ENCODE measurements around the gene AMMECR1. TPM values are rescaled to one million over a fixed set of nuclear protein-coding genes. Genes with fewer than 3 reads are reported as not detected.

AMMECR1 gene
- polyA plus RNA-seq, 1 donor from 2014 or later: 3.7 TPM

DNA sequence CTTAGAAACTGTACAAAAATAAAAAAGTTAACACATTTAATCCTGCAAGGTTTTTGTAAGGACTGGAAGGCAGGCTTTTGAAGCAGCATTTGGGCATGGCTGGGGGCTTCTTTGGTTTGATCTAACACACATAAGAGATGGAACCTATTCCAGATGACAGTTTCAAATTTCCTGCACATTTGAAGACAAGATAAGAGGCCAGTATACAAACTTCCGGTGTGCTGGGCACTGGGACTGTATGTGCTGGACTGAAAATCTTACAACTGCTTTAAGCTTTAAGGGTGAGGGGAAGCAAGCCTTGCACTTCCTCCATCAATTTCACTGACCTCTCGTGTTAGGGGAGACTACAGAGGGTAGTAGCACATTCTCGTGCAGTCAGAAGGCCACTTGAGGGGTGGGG is 122.9 kb downstream of the AMMECR1 start:
- Histone ChIP-seq H3K27me3 (ENCODE audit: insufficient read depth, low read depth, low read length) (no peaks in the 10 kb centered on the region), H3K9me3 (ENCODE audit: low read length) (no peaks in the 10 kb centered on the region), H3K9ac (ENCODE audit: low read length) (no peak overlapping the region), H3K9me2 (ENCODE audit: insufficient read depth, low read length) (no peaks in the 10 kb centered on the region), H3K4me3 (ENCODE audit: low read length) (no peak overlapping the region), H3K79me2 (replicated peaks; ENCODE audit: insufficient read depth, low read length) (no peaks in the 10 kb centered on the region), H3K27ac (ENCODE audit: low read length) (no peak overlapping the region), H3K36me3 (ENCODE audit: insufficient read depth, low read length) (no peaks in the 10 kb centered on the region), H3K4me2 (ENCODE audit: low read length) (no peak overlapping the region), H3F3A (ENCODE audit: insufficient read depth, low read length, poor library complexity, severe bottlenecking) (no peaks in the 10 kb centered on the region), H4K20me1 (ENCODE audit: insufficient read depth) (no peaks in the 10 kb centered on the region), H2AFZ (ENCODE audit: low read depth, low read length) (no peak overlapping the region)
- no peak for TF ChIP-seq EZH2 (IDR thresholded peaks at IDR 0.05; ENCODE audit: borderline replicate concordance, insufficient read depth, low read length, poor library complexity, severe bottlenecking)
- no peak for TF ChIP-seq RAD21 (conservative IDR thresholded peaks at IDR 0.05)
- TF ChIP-seq POLR2AphosphoS5 (IDR thresholded peaks at IDR 0.05): no peak
- no peak for TF ChIP-seq REST (IDR thresholded peaks at IDR 0.05; ENCODE audit: borderline replicate concordance)
- no peak for TF ChIP-seq SMC3 (conservative IDR thresholded peaks at IDR 0.05; ENCODE audit: poor library complexity)
- no peak for TF ChIP-seq MXI1 (conservative IDR thresholded peaks at IDR 0.05; ENCODE audit: poor library complexity, severe bottlenecking)
- TF ChIP-seq EP300 (conservative IDR thresholded peaks at IDR 0.05; ENCODE audit: poor library complexity, severe bottlenecking): no peak
- no peak for TF ChIP-seq TAF1 (IDR thresholded peaks at IDR 0.05; ENCODE audit: low read depth)
- TF ChIP-seq CTCF (IDR thresholded peaks at IDR 0.05; ENCODE audit: poor library complexity, severe bottlenecking): no peak

DNA sequence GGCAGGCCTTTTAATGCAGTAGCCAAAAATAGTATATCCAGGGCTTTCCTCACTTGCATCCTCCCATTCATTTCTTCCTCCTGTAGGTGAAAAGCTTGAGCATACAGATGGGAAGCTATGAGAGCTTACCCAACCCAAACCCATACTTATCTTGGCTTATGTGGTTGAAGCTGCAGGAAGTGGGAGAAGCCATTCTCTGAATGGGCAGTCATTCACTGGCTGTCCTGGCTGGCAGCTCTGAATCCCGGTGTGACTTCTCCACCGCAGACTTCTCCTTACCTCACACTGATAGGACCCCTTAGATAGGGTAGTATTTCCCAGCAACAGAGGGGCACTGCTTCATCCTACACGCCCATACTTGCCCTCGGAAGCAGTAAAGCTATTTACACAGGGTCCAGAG is 125.4 kb downstream of the AMMECR1 start:
- H4K20me1 ChIP-seq (ENCODE audit: insufficient read depth): no peaks in the 10 kb centered on the region
- no peak overlapping the region for H3K27ac ChIP-seq (ENCODE audit: low read length)
- no peak overlapping the region for H3K4me2 ChIP-seq (ENCODE audit: low read length)
- no peaks in the 10 kb centered on the region for H3K27me3 ChIP-seq (ENCODE audit: insufficient read depth, low read depth, low read length)
- no peaks in the 10 kb centered on the region for H3K9me3 ChIP-seq (ENCODE audit: low read length)
- no peak overlapping the region for H3K4me3 ChIP-seq (ENCODE audit: low read length)
- H3K36me3 ChIP-seq (ENCODE audit: insufficient read depth, low read length): no peaks in the 10 kb centered on the region
- TF ChIP-seq RAD21 (conservative IDR thresholded peaks at IDR 0.05): no peak
- no peak for TF ChIP-seq EP300 (conservative IDR thresholded peaks at IDR 0.05; ENCODE audit: poor library complexity, severe bottlenecking)
- TF ChIP-seq POLR2AphosphoS5 (IDR thresholded peaks at IDR 0.05): no peak
- no peak for TF ChIP-seq MXI1 (conservative IDR thresholded peaks at IDR 0.05; ENCODE audit: poor library complexity, severe bottlenecking)
- no peak for TF ChIP-seq REST (IDR thresholded peaks at IDR 0.05; ENCODE audit: borderline replicate concordance)
- no peak for TF ChIP-seq SMC3 (conservative IDR thresholded peaks at IDR 0.05; ENCODE audit: poor library complexity)
- no peaks in the 10 kb centered on the region for H3K79me2 ChIP-seq (replicated peaks; ENCODE audit: insufficient read depth, low read length)
- no peak overlapping the region for H3K9ac ChIP-seq (ENCODE audit: low read length)
- H3F3A ChIP-seq (ENCODE audit: insufficient read depth, low read length, poor library complexity, severe bottlenecking): no peaks in the 10 kb centered on the region
- no peak overlapping the region for H2AFZ ChIP-seq (ENCODE audit: low read depth, low read length)
- H3K9me2 ChIP-seq (ENCODE audit: insufficient read depth, low read length): no peaks in the 10 kb centered on the region

Data from neural cell (in vitro differentiated cells).